DND-41 (cell line): Measurements from ENCODE around the gene STK36.

ENCODE experiments used
- EZH2 ChIP-seq: IDR thresholded peaks from 3 replicates; pipeline ENCODE4 v1.6.1; 2012; ENCODE audit warnings: borderline replicate concordance, low read depth, mild to moderate bottlenecking, moderate library complexity, low read length, inconsistent platforms; ENCODE audit not compliant: severe bottlenecking
- TF ChIP-seq, protein P1 (sequence below): IDR thresholded peaks from 2 replicates; pipeline ENCODE4 v1.5.1; 2012; ENCODE audit warnings: borderline replicate concordance, low read length, moderate library complexity, mild to moderate bottlenecking; ENCODE audit not compliant: poor library complexity, severe bottlenecking; ENCODE audit errors: extremely low read depth

GRCh38 chr2:218720048-218721041, 48.5 kb downstream of the STK36 start:
- TF ChIP-seq, protein P1, sequence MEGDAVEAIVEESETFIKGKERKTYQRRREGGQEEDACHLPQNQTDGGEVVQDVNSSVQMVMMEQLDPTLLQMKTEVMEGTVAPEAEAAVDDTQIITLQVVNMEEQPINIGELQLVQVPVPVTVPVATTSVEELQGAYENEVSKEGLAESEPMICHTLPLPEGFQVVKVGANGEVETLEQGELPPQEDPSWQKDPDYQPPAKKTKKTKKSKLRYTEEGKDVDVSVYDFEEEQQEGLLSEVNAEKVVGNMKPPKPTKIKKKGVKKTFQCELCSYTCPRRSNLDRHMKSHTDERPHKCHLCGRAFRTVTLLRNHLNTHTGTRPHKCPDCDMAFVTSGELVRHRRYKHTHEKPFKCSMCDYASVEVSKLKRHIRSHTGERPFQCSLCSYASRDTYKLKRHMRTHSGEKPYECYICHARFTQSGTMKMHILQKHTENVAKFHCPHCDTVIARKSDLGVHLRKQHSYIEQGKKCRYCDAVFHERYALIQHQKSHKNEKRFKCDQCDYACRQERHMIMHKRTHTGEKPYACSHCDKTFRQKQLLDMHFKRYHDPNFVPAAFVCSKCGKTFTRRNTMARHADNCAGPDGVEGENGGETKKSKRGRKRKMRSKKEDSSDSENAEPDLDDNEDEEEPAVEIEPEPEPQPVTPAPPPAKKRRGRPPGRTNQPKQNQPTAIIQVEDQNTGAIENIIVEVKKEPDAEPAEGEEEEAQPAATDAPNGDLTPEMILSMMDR, result no peak
- no peak for TF ChIP-seq EZH2
